Lung (tissue), 12 donors: ENCODE data around the gene SYVN1. TPM values are rescaled to one million over a fixed set of nuclear protein-coding genes. Genes with fewer than 3 reads are reported as not detected.
"Not testable (repeated sequence)": the region's sequence is repeated elsewhere in the genome, so short reads cannot be mapped to it uniquely, and the experiment has no call there.

Experiments
- ATAC-seq: fragments of 200-7000 bp; cut with Tn5 transposase; one replicate; pipeline ENCODE4 v1.9.1; 2020; ENCODE audit warnings: moderate number of reproducible peaks; ENCODE audit not compliant: insufficient read depth, low FRiP score
- DNase-seq, 3 donors: peaks; one replicate each; pipeline ENCODE4 v3.0.0-alpha.2; 2013 to 2017
- H3K27ac ChIP-seq, 2 donors: one replicate each; pipeline ENCODE4 v1.5.1; 2013; ENCODE audit warnings: mild to moderate bottlenecking in 2 of 2, moderate library complexity in 2 of 2, control low read depth in 1 of 2, inconsistent platforms in 1 of 2, low read depth in 1 of 2, low read length in 1 of 2
- H3K27me3 ChIP-seq, 3 donors: one replicate each; pipeline ENCODE4 v1.5.1; 2013; ENCODE audit warnings: low read length in 2 of 3; ENCODE audit not compliant: control insufficient read depth in 3 of 3, insufficient read depth in 3 of 3
- H3K36me3 ChIP-seq, 4 donors: one replicate each; pipeline ENCODE4 v1.5.1; 2013; ENCODE audit warnings: low read length in 4 of 4, mild to moderate bottlenecking in 1 of 4, moderate library complexity in 1 of 4; ENCODE audit not compliant: control insufficient read depth in 4 of 4, insufficient read depth in 4 of 4
- H3K4me1 ChIP-seq, 5 donors: one replicate each; pipeline ENCODE4 v1.5.1; 2013; ENCODE audit warnings: low read length in 5 of 5, mild to moderate bottlenecking in 2 of 5, moderate library complexity in 1 of 5; ENCODE audit not compliant: control insufficient read depth in 5 of 5, insufficient read depth in 5 of 5
- H3K4me3 ChIP-seq: one replicate; pipeline ENCODE4 v1.5.1; 2013; ENCODE audit warnings: mild to moderate bottlenecking, control low read depth, moderate library complexity
- H3K9ac ChIP-seq, 2 donors: one replicate each; pipeline ENCODE4 v1.5.1; 2013; ENCODE audit warnings: low read length in 2 of 2, control low read depth in 1 of 2; ENCODE audit not compliant: insufficient read depth in 1 of 2
- H3K9me3 ChIP-seq, 4 donors: one replicate each; pipeline ENCODE4 v1.5.1; 2013; ENCODE audit warnings: low read length in 3 of 4, mild to moderate bottlenecking in 1 of 4, moderate library complexity in 1 of 4; ENCODE audit not compliant: control insufficient read depth in 4 of 4, insufficient read depth in 3 of 4
- CTCF ChIP-seq: IDR thresholded peaks from 2 replicates; pipeline ENCODE4 v1.5.1; 2012; ENCODE audit warnings: mild to moderate bottlenecking; ENCODE audit errors: control extremely low read depth, extremely low read depth
- WGBS, 2 donors: extraction: QIAGEN DNeasy Blood & Tissue Kit; methylation state at CpG; one replicate each; pipeline ENCODE4 v1.1.7; 2013; 5-methylcytosine and 5-hydroxymethylcytosine counted together
- polyA plus RNA-seq, 2 donors: library from polyadenylated mRNA; stranded (reverse); fragments of 200-250 nt; gene quantifications; one replicate each; pipeline ENCODE4 v1.2.1, GENCODE V29; 2013
- total RNA-seq, 2 donors: library from RNA; depleted of rRNA in 1 of 2; stranded (reverse); fragments of >200 nt in 1 of 2; gene quantifications; one replicate each; pipeline ENCODE4 v1.2.1, GENCODE V29; 2014 to 2021
- donor health status: control.
- donor health status: control.
- donor health status: Bipolar disorder and iron deficiency.
- donor health status: healthy.
- donor health status: DM: yes; HTN: yes; CAD: no.

Gene SYVN1
- total and polyA plus RNA-seq, 4 donors = 31.6 to 80.7 (median 37.6) TPM

GRCh38 chr11:65150509-65151299, 16.4 kb upstream of the SYVN1 start:
- Histone ChIP-seq H3K27me3 (no peaks in the 10 kb centered on the region), H3K27ac (peak overlapping the region; percentile 82 to 85), H3K9me3 (no peaks in the 10 kb centered on the region), H3K4me3 (no peak overlapping the region), H3K4me1 (peaks cover 0 to 6% (median 3%) of the 10 kb centered on the region in 5 donors), H3K36me3 (no peaks in the 10 kb centered on the region), H3K9ac (peak overlapping the region in 1 of 2 donors; percentile 13)
- TF ChIP-seq CTCF = no peak
- DNase-seq (peak; percentile 27 to 50 (median 39)), ATAC-seq (peak; percentile 91)
- WGBS, 2 donors = 11 to 22% methylated on average over 12 of the region's 12 CpGs

GRCh38 chr11:65150131-65150508, 15.8 kb upstream of the SYVN1 start:
- 61 to 71% methylated on average over 10 of the region's 10 CpGs for WGBS, 2 donors

GRCh38 chr11:65148657-65149056, 14.3 kb upstream of the SYVN1 start:
- Histone ChIP-seq H3K27ac (no peak overlapping the region), H3K36me3 (no peaks in the 10 kb centered on the region), H3K27me3 (no peaks in the 10 kb centered on the region), H3K4me3 (no peak overlapping the region), H3K9me3 (no peaks in the 10 kb centered on the region), H3K4me1 (peaks cover 0 to 6% (median 3%) of the 10 kb centered on the region in 5 donors), H3K9ac (no peak overlapping the region)
- TF ChIP-seq CTCF = no peak
- DNase-seq (no peak), ATAC-seq (no peak)
- 84 to 93% methylated on average over 5 of the region's 5 CpGs for WGBS, 2 donors

More at GRCh38 chr11:65150131-65150508, 15.8 kb upstream of the SYVN1 start:
- peak overlapping the region; percentile 82 to 85 for H3K27ac ChIP-seq
- not testable (repeated sequence) for H3K4me3 ChIP-seq, DNase-seq, H3K36me3 ChIP-seq, ATAC-seq, H3K9ac ChIP-seq, H3K9me3 ChIP-seq, H3K27me3 ChIP-seq, H3K4me1 ChIP-seq

DNA sequence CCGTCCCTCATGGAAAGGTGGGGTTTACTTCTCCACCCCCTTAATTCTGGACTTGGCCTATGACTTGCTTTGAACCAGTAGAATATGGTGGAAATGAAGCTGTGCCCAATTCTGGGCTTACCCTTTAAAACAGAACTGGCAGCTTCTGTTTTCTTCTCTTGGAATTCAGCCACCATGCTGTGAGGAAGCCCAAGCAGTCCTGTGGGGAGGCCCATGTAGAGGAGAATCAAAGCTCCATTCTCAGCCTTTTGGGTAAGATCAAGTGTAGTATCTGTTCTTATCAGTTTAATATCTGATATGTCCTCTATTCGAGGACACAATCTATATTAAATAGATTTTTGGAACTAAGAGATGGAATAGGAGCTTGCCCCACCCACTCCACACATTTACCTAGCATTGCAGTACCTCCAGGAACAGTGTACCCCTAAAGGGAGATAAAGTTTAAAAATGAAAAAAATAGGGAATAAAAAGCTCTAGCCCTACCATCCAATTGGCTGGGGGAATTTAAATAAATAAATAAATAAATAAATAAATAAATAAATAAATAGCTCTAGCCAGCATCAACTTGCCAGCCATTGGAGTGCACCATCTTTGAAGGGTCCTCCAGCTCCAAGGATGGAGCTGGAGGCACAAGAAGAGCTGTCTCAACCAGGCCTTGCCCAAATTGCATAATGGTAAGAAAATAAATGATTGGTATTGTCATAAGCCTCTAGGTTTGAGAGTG, 13.2 kb upstream of the SYVN1 start:
- TF ChIP-seq CTCF = no peak
- Histone ChIP-seq H3K9me3 (no peaks in the 10 kb centered on the region), H3K27ac (no peak overlapping the region), H3K4me1 (peaks cover 0 to 6% (median 3%) of the 10 kb centered on the region in 5 donors), H3K36me3 (no peaks in the 10 kb centered on the region), H3K9ac (no peak overlapping the region), H3K27me3 (no peaks in the 10 kb centered on the region), H3K4me3 (no peak overlapping the region)
- 91 to 94% methylated on average over 2 of the region's 2 CpGs for WGBS, 2 donors
- DNase-seq = no peak
- no peak for ATAC-seq
